Upper lobe of left lung (tissue), 6 donors: Measurements from ENCODE around the gene RTEL1. TPM values are rescaled to one million over a fixed set of nuclear protein-coding genes. Genes with fewer than 3 reads are reported as not detected.
A peak's percentile ranks its signal among the peaks of the same experiment; 100 is the strongest.

Source experiments
- ATAC-seq, 2 donors: fragments of 200-7000 bp; cut with Tn5 transposase; one replicate each; pipeline ENCODE4 v1.9.1; 2022; ENCODE audit warnings: mild to moderate bottlenecking in 2 of 2, moderate library complexity in 2 of 2; ENCODE audit not compliant: low FRiP score in 2 of 2
- DNase-seq, 2 donors: peaks; one replicate each; pipeline ENCODE4 v3.0.0-alpha.2; 2019 to 2020
- H3K27ac ChIP-seq, 4 donors: fragments of 200-600 bp; sonication (generic); one replicate each; pipeline ENCODE4 v1.5.1; 2016 to 2019
- H3K27me3 ChIP-seq, 4 donors: fragments of 200-600 bp; sonication (generic); one replicate each; pipeline ENCODE4 v1.5.1; 2017 to 2019
- H3K36me3 ChIP-seq, 4 donors: fragments of 200-600 bp; sonication (generic); one replicate each; pipeline ENCODE4 v1.5.1; 2016 to 2019
- H3K4me1 ChIP-seq, 4 donors: fragments of 200-600 bp; sonication (generic); one replicate each; pipeline ENCODE4 v1.5.1; 2018 to 2019
- H3K4me3 ChIP-seq, 4 donors: fragments of 200-600 bp; sonication (generic); one replicate each; pipeline ENCODE4 v1.5.1; 2017 to 2019; ENCODE audit warnings: mild to moderate bottlenecking in 2 of 4, moderate library complexity in 1 of 4
- H3K9me3 ChIP-seq, 4 donors: fragments of 200-600 bp; sonication (generic); one replicate each; pipeline ENCODE4 v1.5.1; 2018 to 2019
- CTCF ChIP-seq, 6 experiments: fragments of 450-650 bp in 4 of 6; fragments of 200-600 bp in 2 of 6; sonication (generic) in 2 of 6; IDR thresholded peaks; one replicate each; pipeline ENCODE4 v1.5.1; 2016 to 2019; ENCODE audit warnings: antibody characterized with exemption in 6 of 6
- EP300 ChIP-seq, 4 donors: sonication (generic); formaldehyde crosslinking; IDR thresholded peaks; one replicate each; pipeline ENCODE4 v1.5.1; 2017; ENCODE audit warnings: antibody characterized with exemption in 4 of 4, control low read depth in 2 of 4
- POLR2A ChIP-seq, 4 donors: fragments of 450-650 bp; IDR thresholded peaks; one replicate each; pipeline ENCODE4 v1.5.1; 2016 to 2017; ENCODE audit warnings: antibody characterized with exemption in 4 of 4, mild to moderate bottlenecking in 2 of 4
- POLR2AphosphoS5 ChIP-seq, 2 donors: sonication (generic); formaldehyde crosslinking; IDR thresholded peaks; one replicate each; pipeline ENCODE4 v1.5.1; 2017; ENCODE audit warnings: antibody characterized with exemption in 2 of 2
- WGBS, 2 donors: methylation state at CpG; one replicate each; pipeline ENCODE4 v1.1.5; 2017 to 2018; 5-methylcytosine and 5-hydroxymethylcytosine counted together
- total RNA-seq, 6 donors: library from RNA; depleted of rRNA in 4 of 6; stranded (reverse); fragments of >200 nt in 4 of 6; gene quantifications; one replicate each; pipeline versions ENCODE4 v1.1.0 to v1.2.1, GENCODE V29; 2016 to 2021
- donor health status: DM: no; HTN: no; CAD: no; lungs with moderate emphysema.
- donor health status: DM: no; HTN: yes; CAD: no; lungs with severe emphysema.

RTEL1 gene
- total RNA-seq, 6 donors from 2014 or later, result 8.6 to 73.3 (median 32.5) TPM

DNA sequence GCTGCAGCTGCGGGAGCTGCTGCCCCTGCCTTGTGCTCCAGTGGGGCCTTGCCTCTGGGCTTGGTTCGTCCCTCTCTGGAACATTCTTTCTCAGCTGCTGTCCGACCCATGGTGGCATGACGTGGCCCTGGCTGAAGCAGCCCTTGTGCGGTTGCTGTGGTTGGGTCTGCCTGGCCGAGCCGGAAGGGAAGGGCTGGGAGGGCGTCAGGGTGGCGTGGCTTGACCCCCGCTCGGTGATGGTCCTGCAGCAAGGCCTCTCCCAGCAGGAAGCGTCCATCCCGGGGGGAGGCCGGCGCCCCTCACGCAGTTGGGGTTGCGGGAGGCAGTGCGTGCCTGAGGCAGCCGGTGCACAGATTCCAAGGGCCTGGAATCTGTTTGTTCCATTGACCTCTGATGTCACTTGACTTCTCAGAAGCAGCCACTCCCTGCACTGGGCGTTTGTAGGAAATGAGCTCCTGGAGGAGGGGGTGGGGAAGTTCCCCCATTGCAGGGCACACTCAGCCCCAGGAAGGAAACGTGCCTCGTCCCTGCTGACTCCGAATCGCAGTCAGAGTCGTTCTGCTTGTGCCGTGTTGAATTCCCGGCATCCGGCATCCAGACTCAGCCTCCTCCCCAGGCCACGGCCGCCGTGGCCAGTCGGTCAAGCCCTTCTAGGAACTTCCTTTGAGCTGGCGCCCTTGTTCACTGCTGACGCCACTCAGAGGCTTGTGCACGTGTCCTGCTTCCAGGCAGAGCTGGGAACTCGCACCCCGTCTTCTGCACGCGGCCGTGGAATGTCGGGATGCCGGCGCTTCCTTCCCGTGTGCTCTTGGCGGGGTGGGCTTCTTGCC, 28.6 kb downstream of the RTEL1 start:
- peak; percentile 74 to 80 for ATAC-seq

DNA sequence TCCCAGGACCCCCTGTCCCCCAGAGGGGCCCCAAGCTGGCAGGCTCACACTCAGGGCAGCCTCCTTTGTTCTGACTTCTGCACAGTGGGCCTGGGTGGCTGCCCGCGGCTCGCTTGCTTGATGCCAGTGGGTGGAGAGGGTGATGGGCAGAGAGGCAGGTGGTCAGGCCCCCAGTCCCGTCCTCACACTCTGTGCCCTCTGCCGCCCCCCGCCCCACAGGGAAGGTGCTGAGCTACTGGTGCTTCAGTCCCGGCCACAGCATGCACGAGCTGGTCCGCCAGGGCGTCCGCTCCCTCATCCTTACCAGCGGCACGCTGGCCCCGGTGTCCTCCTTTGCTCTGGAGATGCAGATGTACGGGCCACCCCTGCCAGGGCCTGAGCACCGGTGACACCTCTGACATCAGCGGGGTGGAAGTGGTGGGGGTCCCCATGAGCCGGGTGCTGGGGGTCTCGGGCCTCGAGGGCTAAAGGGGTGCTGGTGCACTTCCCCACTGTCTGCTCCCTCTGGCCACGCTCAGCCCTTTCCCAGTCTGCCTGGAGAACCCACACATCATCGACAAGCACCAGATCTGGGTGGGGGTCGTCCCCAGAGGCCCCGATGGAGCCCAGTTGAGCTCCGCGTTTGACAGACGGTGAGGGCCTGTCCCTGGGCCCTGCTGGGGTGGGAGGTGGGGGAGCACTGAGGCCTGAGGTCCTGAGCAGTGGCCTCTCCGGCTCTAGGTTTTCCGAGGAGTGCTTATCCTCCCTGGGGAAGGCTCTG, 29.5 kb downstream of the RTEL1 start:
- Histone ChIP-seq H3K4me1 (peaks cover 49 to 57% (median 53%) of the 10 kb centered on the region in 4 donors), H3K36me3 (peaks cover 0 to 9% (median 0%) of the 10 kb centered on the region in 4 donors), H3K9me3 (no peaks in the 10 kb centered on the region), H3K4me3 (peak overlapping the region in 1 of 4 donors; percentile 21), H3K27ac (peak overlapping the region; percentile 90 to 96 (median 91)), H3K27me3 (no peaks in the 10 kb centered on the region)
- DNase-seq (peak in 1 of 2 donors; percentile 86), ATAC-seq (no peak)
- no peak for TF ChIP-seq EP300 (IDR thresholded peaks at IDR 0.05)
- TF ChIP-seq POLR2A (IDR thresholded peaks at IDR 0.05), result no peak
- TF ChIP-seq CTCF (IDR thresholded peaks at IDR 0.05), result no peak
- TF ChIP-seq POLR2AphosphoS5 (IDR thresholded peaks at IDR 0.05), result no peak
- WGBS, 2 donors, result 92% methylated on average over 26 of the region's 29 CpGs; no CpG with 5 or more reads in 1 of the 2 donors

More for the DNA sequence above, 28.6 kb downstream of the RTEL1 start:
- peaks cover 46 to 59% (median 48%) of the 10 kb centered on the region in 4 donors for H3K4me1 ChIP-seq
- peak overlapping the region in 1 of 4 donors; percentile 21 for H3K4me3 ChIP-seq
- 34% methylated on average over 31 of the region's 45 CpGs; no CpG with 5 or more reads in 1 of the 2 donors for WGBS, 2 donors
- H3K27me3 ChIP-seq, result no peaks in the 10 kb centered on the region
- DNase-seq, result peak; percentile 80 to 91
- H3K9me3 ChIP-seq, result no peaks in the 10 kb centered on the region
- peaks cover 0 to 8% (median 0%) of the 10 kb centered on the region in 4 donors for H3K36me3 ChIP-seq
- TF ChIP-seq EP300 (IDR thresholded peaks at IDR 0.05), result peak; percentile 92 to 97 (median 95)
- peak in 1 of 4 donors; percentile 50 for TF ChIP-seq POLR2A (IDR thresholded peaks at IDR 0.05)
- TF ChIP-seq CTCF (IDR thresholded peaks at IDR 0.05), result peak in 2 of 6 experiments; percentile 4 to 29
- peak; percentile 88 to 92 for TF ChIP-seq POLR2AphosphoS5 (IDR thresholded peaks at IDR 0.05)
- H3K27ac ChIP-seq, result peak overlapping the region; percentile 90 to 96 (median 91)

- no peaks in the 10 kb centered on the region for H3K27me3 ChIP-seq
- ATAC-seq (no peak), DNase-seq (peak in 1 of 2 donors; percentile 78)
These were observed 30.3 kb downstream of the RTEL1 start for GRCh38 chr20:63688228-63689045.

GRCh38 chr20:63689046-63690002, 31.2 kb downstream of the RTEL1 start:
- H3K9me3 ChIP-seq, result no peaks in the 10 kb centered on the region
- H3K27ac ChIP-seq, result peak overlapping the region; percentile 90 to 96 (median 91)
- TF ChIP-seq POLR2AphosphoS5 (IDR thresholded peaks at IDR 0.05) (no peak), CTCF (IDR thresholded peaks at IDR 0.05) (no peak), POLR2A (IDR thresholded peaks at IDR 0.05) (no peak), EP300 (IDR thresholded peaks at IDR 0.05) (no peak)
- H3K4me1 ChIP-seq, result peaks cover 51 to 63% (median 56%) of the 10 kb centered on the region in 4 donors
- ATAC-seq, result no peak
- WGBS, 2 donors, result 95 to 96% methylated on average over 9 to 44 of the region's 44 CpGs
- no peaks in the 10 kb centered on the region for H3K27me3 ChIP-seq
- H3K4me3 ChIP-seq, result no peak overlapping the region
- peak in 1 of 2 donors; percentile 89 for DNase-seq
- peaks cover 0 to 17% (median under 1%) of the 10 kb centered on the region in 4 donors for H3K36me3 ChIP-seq

More at GRCh38 chr20:63688228-63689045, 30.3 kb downstream of the RTEL1 start:
- Histone ChIP-seq H3K9me3 (no peaks in the 10 kb centered on the region), H3K36me3 (peaks cover 0 to 9% (median 0%) of the 10 kb centered on the region in 4 donors), H3K27ac (peak overlapping the region; percentile 90 to 96 (median 91)), H3K4me1 (peaks cover 51 to 63% (median 56%) of the 10 kb centered on the region in 4 donors), H3K4me3 (no peak overlapping the region)
- 69 to 73% methylated on average over 13 to 29 of the region's 31 CpGs for WGBS, 2 donors
- peak in 2 of 4 donors; percentile 14 to 34 for TF ChIP-seq EP300 (IDR thresholded peaks at IDR 0.05)
- no peak for TF ChIP-seq POLR2AphosphoS5 (IDR thresholded peaks at IDR 0.05)
